GM12878 (cell line): ENCODE data around the gene CRTC1. TPM values are rescaled to one million over a fixed set of nuclear protein-coding genes. Genes with fewer than 3 reads are reported as not detected.

ENCODE experiments used
- ATAC-seq: fragments of 200-7000 bp; cut with Tn5 transposase; 3 replicates; pipeline ENCODE4 v1.9.1; 2020; ENCODE audit warnings: mild to moderate bottlenecking, moderate library complexity
- BruUV-seq: library from RNA; stranded (reverse); fragments of 400-500 nt; replicated peaks from 2 replicates; lab custom pipeline; 2021; lab: Mats Ljungman, UMichigan
- CTCF ChIA-PET: fragments of 300-600 bp; sonication (Branson Sonifier 250); formaldehyde crosslinking; extraction: SDS; loops from one replicate; lab custom pipeline; 2021; ENCODE audit warnings: inconsistent platforms; lab: Yijun Ruan, JAX
- POLR2A ChIA-PET: fragments of 350-600 bp; formaldehyde crosslinking; extraction: SDS; loops from one replicate; lab custom pipeline; 2021; ENCODE audit warnings: inconsistent platforms; lab: Charles Lee
- RAD21 ChIA-PET: fragments of 300-600 bp; sonication (Branson Sonifier 250); formaldehyde crosslinking; loops from one replicate; lab custom pipeline; 2023; ENCODE audit warnings: antibody characterized with exemption; ENCODE audit not compliant: unreplicated experiment; lab: Charles Lee
- SMC1A ChIA-PET: fragments of 300-600 bp; sonication (Branson Sonifier 250); formaldehyde crosslinking; loops from one replicate; lab custom pipeline; 2023; ENCODE audit not compliant: unreplicated experiment, uncharacterized antibody; lab: Charles Lee
- DNase-seq: peaks from one replicate; pipeline ENCODE4 v3.0.0-alpha.2; 2011; ENCODE audit warnings: low read depth, low spot score
- FAIRE-seq: peaks from 3 replicates; lab custom pipeline; 2011; peaks lifted over from hg19 to GRCh38; lab: Jason Lieb, UNC
- H2AFZ ChIP-seq: 2 replicates; pipeline ENCODE4 v1.6.0; 2011; ENCODE audit warnings: low read depth, low read length, control low read depth; ENCODE audit not compliant: control insufficient read depth
- H3K27ac ChIP-seq: 2 replicates; pipeline ENCODE4 v1.5.1; 2011; ENCODE audit warnings: control low read depth; ENCODE audit not compliant: control insufficient read depth, insufficient read depth
- H3K27me3 ChIP-seq, 2 experiments: replicated peaks in 1 of 2; 2 replicates each; pipeline versions ENCODE4 v1.6.0 to v1.6.1; 2011; ENCODE audit warnings: low read length in 1 of 2; ENCODE audit not compliant: control insufficient read depth in 2 of 2, insufficient read depth in 2 of 2
- H3K36me3 ChIP-seq, 2 experiments: 2 replicates each; pipeline ENCODE4 v1.5.1; 2011; ENCODE audit warnings: low read length in 1 of 2; ENCODE audit not compliant: control insufficient read depth in 2 of 2, insufficient read depth in 2 of 2
- H3K4me1 ChIP-seq: 2 replicates; pipeline ENCODE4 v1.6.1; 2011; ENCODE audit warnings: mild to moderate bottlenecking, low read length, moderate library complexity, mixed read lengths; ENCODE audit not compliant: control insufficient read depth, insufficient read depth
- H3K4me2 ChIP-seq: 2 replicates; pipeline ENCODE4 v1.6.0; 2011; ENCODE audit warnings: control low read depth; ENCODE audit not compliant: control insufficient read depth, insufficient read depth
- H3K4me3 ChIP-seq: fragments of 200-600 bp; sonication (generic); 2 replicates; pipeline ENCODE4 v1.5.1; 2016
- H3K79me2 ChIP-seq: 2 replicates; pipeline ENCODE4 v1.6.0; 2011; ENCODE audit warnings: low read length; ENCODE audit not compliant: control insufficient read depth, insufficient read depth
- H3K9ac ChIP-seq: 2 replicates; pipeline ENCODE4 v1.8.0; 2011; ENCODE audit warnings: low read length, control low read depth, mixed read lengths; ENCODE audit not compliant: control insufficient read depth, insufficient read depth
- H3K9me3 ChIP-seq: replicated peaks from 3 replicates; pipeline ENCODE4 v1.5.1; 2011; ENCODE audit warnings: mild to moderate bottlenecking, low read length; ENCODE audit not compliant: control insufficient read depth, insufficient read depth
- H4K20me1 ChIP-seq: 2 replicates; pipeline ENCODE4 v1.6.0; 2011; ENCODE audit not compliant: control insufficient read depth, insufficient read depth
- BCL3 ChIP-seq: IDR thresholded peaks from 2 replicates; pipeline ENCODE4 v1.6.1; 2011; ENCODE audit warnings: borderline replicate concordance, low read depth, mild to moderate bottlenecking, moderate library complexity, low read length; ENCODE audit not compliant: insufficient read depth, poor library complexity, severe bottlenecking
- FOS ChIP-seq: IDR thresholded peaks from 3 replicates; pipeline ENCODE4 v1.6.1; 2011; ENCODE audit warnings: borderline replicate concordance; ENCODE audit not compliant: insufficient read length; ENCODE audit errors: extremely low read depth
- MLLT1 ChIP-seq: fragments of 450-650 bp; IDR thresholded peaks from 2 replicates; pipeline ENCODE4 v1.6.1; 2016; ENCODE audit warnings: mild to moderate bottlenecking
- WGBS: methylation state at CpG from one replicate; pipeline ENCODE4 v1.1.6; 2016; ENCODE audit warnings: low lambda C conversion rate; ENCODE audit not compliant: insufficient replicate concordance, insufficient coverage; ENCODE audit errors: missing lambda C conversion rate; 5-methylcytosine and 5-hydroxymethylcytosine counted together
- in situ Hi-C: fragments of 300-500 bp; cut with MboI; formaldehyde crosslinking; loops from 9 replicates; pipeline ENCODE4 v1.14.3; 2018; ENCODE audit warnings: mixed read lengths
- intact Hi-C: fragments of 100-400 bp; cut with micrococcal nuclease; formaldehyde crosslinking; loops from one replicate; pipeline ENCODE4 v1.14.2; 2022; ENCODE audit not compliant: unreplicated experiment
- polyA plus RNA-seq, 11 experiments: library from polyadenylated mRNA; depleted of rRNA in 4 of 11; unstranded in 6 of 11; stranded (reverse) in 5 of 11; fragments of >200 nt; fragmentation: Nextera tagmentation in 4 of 11; fragmentation: Illumina TruSeq in 1 of 11; extraction: Ambion mirVana in 4 of 11; extraction: Trizol in 1 of 11; gene quantifications; 1 replicate in 1 of 11; 2 replicates in 10 of 11; pipeline versions ENCODE4 v1.2.1 to v1.2.3, GENCODE V29; 2011 to 2016; ENCODE audit warnings: inconsistent platforms in 2 of 11, missing spikeins in 2 of 11, low read depth in 1 of 11
- total RNA-seq, 4 experiments: library from RNA; depleted of rRNA in 3 of 4; stranded (reverse); fragments of >200 nt in 3 of 4; fragmentation: Illumina TruSeq in 1 of 4; extraction: Trizol in 1 of 4; gene quantifications; 2 replicates each; pipeline versions ENCODE4 v1.2.1 to v1.2.3, GENCODE V29; 2013 to 2021

CRTC1 gene
- total and polyA plus RNA-seq, 10 of the 15 experiments (the other 5 are each of a cell fraction or from before 2014, with no cell fraction given) = 0.02 to 4.6 (median 1.1) TPM; not detected in 1

- TF ChIP-seq FOS (no peak), MLLT1 (no peak), BCL3 (peak; percentile 24)
- Histone ChIP-seq H3K79me2 (no peaks in the 10 kb centered on the region; the same call in 1 of the 2 replicates), H3K9ac (no peak overlapping the region), H3K36me3 (no peaks in the 10 kb centered on the region), H3K27me3 (no peaks in the 10 kb centered on the region), H3K4me1 (peaks cover 27% of the 10 kb centered on the region), H3K4me2 (peak overlapping the region; percentile 94; the same call in 1 of the 2 replicates), H4K20me1 (0 out of 2 replicates have a peak, but pooled peaks cover 2% of the 10 kb centered on the region), H3K4me3 (no peak overlapping the region), H2AFZ (no peak overlapping the region), H3K27ac (no peak overlapping the region), H3K9me3 (no peaks in the 10 kb centered on the region)
- no peak for FAIRE-seq
- in situ Hi-C loops = no loop called here
- intact Hi-C loops = no loop called here
- 91% methylated on average over 18 of the region's 18 CpGs for WGBS
- ChIA-PET RAD21 (no interaction called here), CTCF (interaction anchor here (1.9 kb wide), 1 partner anchor 149 kb away, joined by 9 read pairs; no protein-coding TSS in a partner anchor), POLR2A (no interaction called here), SMC1A (no interaction called here)
- no peak for DNase-seq
- BruUV-seq = no TSS peak
- no peak for ATAC-seq
These were observed 15.1 kb downstream of the CRTC1 start for GRCh38 chr19:18698321-18699167.
